Fibroblast of the aortic adventitia (primary cell): ENCODE results near the gene CARD10. TPM values are rescaled to one million over a fixed set of nuclear protein-coding genes. Genes with fewer than 3 reads are reported as not detected.
A peak's percentile ranks its signal among the peaks of the same experiment; 100 is the strongest.

Experiments used
- DNase-seq: peaks from one replicate; pipeline ENCODE4 v3.0.0-alpha.2; 2010; ENCODE audit warnings: low read depth
- H3K4me3 ChIP-seq: 2 replicates; pipeline ENCODE4 v1.5.1; 2011; ENCODE audit warnings: low read depth, mild to moderate bottlenecking, control low read depth, low read length, moderate library complexity
- CTCF ChIP-seq: IDR thresholded peaks from 2 replicates; pipeline ENCODE4 v1.5.1; 2011; ENCODE audit warnings: mild to moderate bottlenecking, low read length, control low read depth, inconsistent platforms; ENCODE audit not compliant: insufficient read depth
- total RNA-seq: library from RNA; depleted of rRNA; stranded (reverse); fragments of >200 nt; gene quantifications from 2 replicates; pipeline ENCODE4 v1.2.3, GENCODE V29; 2012; ENCODE audit warnings: low replicate concordance

CARD10 gene
- total RNA-seq, 1 donor = 13.1 TPM

DNA sequence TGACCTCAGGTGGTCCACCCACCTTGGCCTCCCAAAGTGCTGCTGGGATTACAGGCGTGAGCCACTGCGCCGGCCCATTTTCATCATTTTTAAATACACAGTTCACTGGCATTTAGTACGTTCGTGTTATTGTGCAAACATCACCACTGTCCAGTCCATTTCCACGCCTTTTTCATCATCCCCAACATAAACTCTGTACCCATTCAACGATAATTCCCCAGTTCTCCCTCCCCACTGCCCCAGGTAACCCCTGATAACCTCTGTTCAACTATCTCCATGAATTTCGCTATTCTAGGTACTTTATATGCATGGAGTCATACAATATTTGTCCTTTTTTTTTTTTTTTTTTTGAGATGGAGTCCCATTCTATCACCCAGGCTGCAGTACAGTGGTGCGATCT lies 73.7 kb downstream of the CARD10 start:
- no peak for DNase-seq
- no peak for TF ChIP-seq CTCF
- no peak overlapping the region for H3K4me3 ChIP-seq

- no peak overlapping the region for H3K4me3 ChIP-seq
- DNase-seq = no peak
- TF ChIP-seq CTCF = no peak
Observed at GRCh38 chr22:37443977-37444376, 75.2 kb downstream of the CARD10 start.

GRCh38 chr22:37443086-37443485 lies 76.1 kb downstream of the CARD10 start:
- H3K4me3 ChIP-seq = no peak overlapping the region
- no peak for DNase-seq
- TF ChIP-seq CTCF = no peak

- peak; percentile 35 for DNase-seq
Observed at GRCh38 chr22:37442537-37442936, 76.7 kb downstream of the CARD10 start.

GRCh38 chr22:37442135-37442534 lies 77.1 kb downstream of the CARD10 start:
- DNase-seq = no peak
- H3K4me3 ChIP-seq = no peak overlapping the region
- TF ChIP-seq CTCF = no peak

More at GRCh38 chr22:37442537-37442936, 76.7 kb downstream of the CARD10 start:
- no peak for TF ChIP-seq CTCF
- H3K4me3 ChIP-seq = no peak overlapping the region

DNA sequence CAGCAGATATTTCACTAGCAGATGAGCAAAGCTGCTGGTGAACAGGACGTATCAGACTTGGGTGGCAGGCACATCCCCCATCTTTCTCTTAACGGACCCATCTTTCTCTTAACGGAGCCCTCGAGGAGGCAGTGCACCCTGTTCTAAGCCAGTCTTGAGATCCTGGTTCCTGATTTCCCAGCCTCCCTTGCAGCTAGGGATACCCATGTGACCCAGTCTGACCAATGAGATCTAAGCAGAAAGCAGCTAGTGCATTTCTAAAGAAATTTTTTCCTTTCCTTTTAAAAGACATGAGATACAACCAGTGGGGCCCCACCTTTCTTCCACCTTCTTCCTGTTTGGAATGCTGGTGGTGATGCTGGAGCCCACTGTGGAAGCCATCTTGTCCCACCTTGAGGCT lies 78.3 kb downstream of the CARD10 start:
- TF ChIP-seq CTCF = no peak
- no peak overlapping the region for H3K4me3 ChIP-seq
- no peak for DNase-seq

Other genes starting within 250 kb of the CARD10 start
- gene CYTH4, start 236.9 kb downstream of the CARD10 start, total RNA-seq = 0.25 and 0.72 TPM in 2 replicates
- 0.18 and 0.33 TPM in 2 replicates for gene ELFN2, start 91.9 kb downstream of the CARD10 start, total RNA-seq
- gene MFNG, start 33.0 kb downstream of the CARD10 start, total RNA-seq = 0.16 and 0.36 TPM in 2 replicates
- 18.9 and 30.3 TPM in 2 replicates for gene CDC42EP1, start 41.1 kb upstream of the CARD10 start, total RNA-seq
- gene LGALS2, start 60.7 kb upstream of the CARD10 start, total RNA-seq = not detected in 2 replicates
- 12.0 and 35.0 TPM in 2 replicates for gene GGA1, start 89.4 kb upstream of the CARD10 start, total RNA-seq
- 1.8 and 4.6 TPM in 2 replicates for gene SH3BP1, start 120.3 kb upstream of the CARD10 start, total RNA-seq
- gene PDXP, start 139.3 kb upstream of the CARD10 start, total RNA-seq = 3.4 and 7.4 TPM in 2 replicates
- 3,846 and 5,734 TPM in 2 replicates for gene LGALS1, start 156.2 kb upstream of the CARD10 start, total RNA-seq
- gene NOL12, start 166.9 kb upstream of the CARD10 start, total RNA-seq = 12.7 and 14.0 TPM in 2 replicates
- gene TRIOBP, start 177.6 kb upstream of the CARD10 start, total RNA-seq = 150 and 151 TPM in 2 replicates